ENCODE results near the gene SH3GLB2. TPM values are rescaled to one million over a fixed set of nuclear protein-coding genes. Genes with fewer than 3 reads are reported as not detected.
"Not testable (repeated sequence)": the region's sequence is repeated elsewhere in the genome, so short reads cannot be mapped to it uniquely, and the experiment has no call there.

SH3GLB2 gene
- polyA plus RNA-seq, 4 donors = 102 to 144 (median 121) TPM

DNA sequence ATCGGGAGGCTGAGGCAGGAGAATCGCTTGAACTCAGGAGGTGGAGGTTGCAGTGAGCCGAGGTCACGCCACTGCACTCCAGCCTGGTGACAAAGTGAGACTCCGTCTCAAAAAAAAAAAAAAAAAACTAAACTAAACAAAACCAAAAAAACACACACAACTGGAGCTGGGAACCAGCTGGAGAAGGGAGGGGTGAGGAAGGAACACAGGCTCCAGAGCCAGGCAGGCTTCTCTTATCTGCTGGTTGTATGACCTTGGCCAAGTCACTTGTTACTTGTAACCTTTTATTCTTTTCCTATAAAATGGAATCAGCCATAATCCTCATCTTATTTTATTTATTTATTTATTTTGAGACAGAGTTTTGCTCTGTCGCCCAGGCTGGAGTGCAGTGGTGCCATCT lies 24.0 kb downstream of the SH3GLB2 start:
- not testable (repeated sequence) for DNase-seq (ENCODE audit: low read depth in 4 of 4, low spot score in 3 of 4)

DNA sequence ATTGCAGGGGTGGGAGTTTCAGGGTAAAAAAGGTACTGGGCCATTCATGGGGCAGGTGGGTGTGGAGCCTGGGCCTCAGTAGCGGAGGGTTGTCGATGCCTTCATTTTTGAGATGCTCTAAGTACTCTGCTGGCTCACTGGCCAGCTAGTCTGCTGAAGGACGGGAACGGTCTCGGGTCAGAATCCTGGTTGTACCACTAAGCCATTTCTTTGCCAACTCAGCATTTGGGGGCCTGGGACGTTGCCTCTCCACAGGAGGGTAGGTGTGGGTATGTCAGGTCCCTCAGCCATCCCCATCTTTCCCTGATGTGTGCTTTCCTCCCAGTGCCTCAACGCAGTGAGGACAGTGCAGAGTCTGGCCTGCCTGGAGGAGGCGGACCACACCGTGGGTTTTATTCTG lies 25.1 kb downstream of the SH3GLB2 start:
- DNase-seq (ENCODE audit: low read depth in 4 of 4, low spot score in 3 of 4) = no peak

DNA sequence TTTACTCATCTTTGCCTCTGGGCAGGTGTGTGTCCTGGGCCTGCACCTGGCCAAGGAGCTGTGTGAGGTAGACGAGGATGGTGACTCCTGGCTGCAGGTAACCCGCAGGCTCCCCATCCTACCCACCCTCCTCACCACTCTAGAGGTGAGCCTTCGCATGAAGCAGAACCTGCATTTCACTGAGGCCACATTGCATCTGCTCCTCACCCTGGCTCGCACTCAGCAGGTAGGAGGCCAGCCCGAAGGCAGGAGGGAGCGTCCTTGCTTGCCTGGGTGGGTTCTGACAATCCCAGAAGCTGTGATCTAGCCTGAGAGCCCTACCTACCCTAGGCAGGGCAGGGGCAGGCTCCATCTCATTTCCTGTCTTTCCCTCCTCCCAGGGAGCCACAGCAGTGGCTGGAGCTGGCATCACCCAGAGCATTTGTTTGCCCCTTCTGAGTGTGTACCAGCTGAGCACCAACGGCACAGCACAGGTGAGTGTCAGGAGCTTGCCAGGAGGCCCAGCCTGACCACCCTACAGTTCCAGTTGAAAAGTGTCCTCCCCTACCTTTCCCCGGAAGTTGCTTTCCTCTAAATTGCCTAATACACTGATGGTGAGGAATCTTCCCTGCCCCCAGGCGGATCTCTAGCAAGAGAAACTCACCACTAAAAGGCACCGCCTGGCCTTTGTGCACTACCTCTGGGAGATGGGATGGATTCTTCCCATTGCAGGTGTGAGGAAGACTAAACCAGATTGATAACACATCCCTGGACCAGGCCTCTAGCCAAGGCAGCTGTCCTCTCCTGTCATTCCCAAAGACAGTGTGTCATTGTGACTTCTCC lies 26.4 kb downstream of the SH3GLB2 start:
- DNase-seq (ENCODE audit: low read depth in 4 of 4, low spot score in 3 of 4) = no peak

DNA sequence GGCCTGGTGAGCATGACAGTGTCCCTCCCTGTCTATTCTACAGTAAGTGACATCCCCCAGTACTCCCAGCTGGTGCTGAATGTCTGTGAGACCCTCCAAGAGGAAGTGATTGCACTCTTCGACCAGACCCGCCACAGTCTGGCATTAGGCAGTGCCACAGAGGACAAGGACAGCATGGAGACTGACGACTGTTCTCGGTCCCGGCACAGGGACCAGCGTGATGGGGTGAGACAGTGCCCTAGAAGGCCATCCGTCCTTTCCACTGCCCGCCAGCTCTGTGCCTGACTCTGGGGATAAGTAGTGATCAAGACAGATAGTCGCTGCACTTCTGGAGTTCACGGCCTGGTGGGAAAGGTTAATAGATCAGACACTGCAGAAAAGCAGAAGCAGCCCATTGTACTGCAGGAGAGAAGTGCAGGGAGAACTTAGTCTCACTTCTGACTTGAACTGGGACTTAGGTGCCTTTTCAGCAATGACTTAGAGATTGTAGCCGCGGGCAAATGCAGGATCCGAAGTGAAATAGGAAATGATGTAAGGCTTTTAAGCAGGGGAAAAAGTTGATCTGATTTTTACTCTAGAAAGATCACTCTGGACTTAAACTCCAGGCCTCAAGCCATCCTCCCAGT lies 28.4 kb downstream of the SH3GLB2 start:
- no peak for DNase-seq (ENCODE audit: low read depth in 4 of 4, low spot score in 3 of 4)

DNA sequence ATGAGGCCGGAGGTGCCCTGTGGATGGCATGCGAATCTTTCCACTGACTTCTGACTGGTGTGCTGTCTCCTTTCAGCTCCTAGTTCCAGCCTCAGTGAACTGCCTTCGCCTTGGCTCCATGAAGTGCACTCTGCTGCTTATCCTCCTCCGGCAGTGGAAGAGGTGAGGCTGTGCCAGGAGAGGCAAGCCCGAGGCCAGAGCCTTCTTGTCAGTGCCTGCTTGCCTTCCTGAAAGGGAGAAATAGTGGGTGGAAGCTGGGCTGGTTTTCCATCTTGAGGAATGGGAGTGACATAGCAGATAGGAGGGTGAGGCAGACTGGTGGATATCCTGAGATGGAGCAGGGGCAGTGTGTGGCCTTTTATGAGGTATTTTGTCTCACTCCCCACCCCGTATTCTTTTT lies 29.7 kb downstream of the SH3GLB2 start:
- DNase-seq (ENCODE audit: low read depth in 4 of 4, low spot score in 3 of 4) = no peak

DNA sequence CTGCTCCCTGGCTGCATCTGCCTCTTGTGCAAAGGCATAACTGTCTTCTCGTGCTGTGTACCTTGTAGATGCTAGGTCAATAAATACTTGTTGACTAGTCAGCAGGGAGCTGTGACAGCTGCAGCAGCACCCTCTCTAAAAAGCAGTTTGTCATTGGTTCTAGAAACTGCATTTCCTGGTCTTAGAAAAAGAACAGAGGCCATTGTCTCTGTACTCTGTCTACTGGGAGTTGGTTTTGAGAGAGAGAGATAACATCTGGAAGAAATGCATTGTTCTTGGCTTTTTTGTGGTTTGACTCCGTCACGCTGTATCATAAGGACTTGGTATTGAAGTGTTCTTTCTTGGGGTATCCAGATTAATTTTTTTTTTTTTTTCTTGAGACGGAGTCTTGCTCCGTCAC lies 32.3 kb downstream of the SH3GLB2 start:
- DNase-seq (ENCODE audit: low read depth in 4 of 4, low spot score in 3 of 4) = no peak

DNA sequence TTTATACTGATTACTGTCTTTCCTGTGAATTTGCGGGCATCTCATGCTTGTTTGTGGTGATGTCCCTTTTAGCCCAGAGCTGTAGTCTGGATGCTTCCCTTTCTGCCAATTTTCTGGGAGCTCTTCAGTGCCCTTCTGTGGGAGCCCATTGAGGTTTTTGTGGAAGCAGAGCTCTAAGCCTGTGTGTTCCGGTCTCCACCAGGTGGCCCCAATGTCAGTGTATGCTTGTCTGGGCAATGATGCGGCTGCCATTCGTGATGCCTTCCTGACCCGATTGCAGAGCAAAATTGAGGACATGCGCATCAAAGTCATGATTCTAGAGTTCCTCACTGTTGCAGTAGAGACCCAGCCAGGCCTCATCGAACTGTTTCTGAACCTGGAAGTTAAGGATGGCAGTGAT lies 35.1 kb downstream of the SH3GLB2 start:
- no peak for DNase-seq (ENCODE audit: low read depth in 4 of 4, low spot score in 3 of 4)

DNA sequence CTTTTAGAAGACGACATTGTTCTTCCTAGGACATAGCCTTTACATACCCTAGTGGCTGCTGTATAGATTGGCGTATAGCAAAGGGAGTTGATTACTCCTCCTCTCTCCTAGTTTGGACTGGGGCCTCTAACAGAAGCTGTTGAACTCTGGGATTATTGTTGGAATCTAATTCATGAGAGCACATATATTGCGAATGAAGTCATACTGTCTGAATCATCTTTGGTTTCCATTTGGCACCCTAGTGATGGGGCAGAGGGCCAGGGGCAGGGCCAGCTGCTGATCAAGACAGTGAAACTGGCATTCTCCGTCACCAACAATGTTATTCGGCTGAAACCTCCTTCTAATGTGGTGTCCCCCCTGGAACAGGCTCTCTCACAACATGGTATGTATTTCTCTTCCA lies 40.3 kb downstream of the SH3GLB2 start:
- DNase-seq (ENCODE audit: low read depth in 4 of 4, low spot score in 3 of 4) = no peak

DNA sequence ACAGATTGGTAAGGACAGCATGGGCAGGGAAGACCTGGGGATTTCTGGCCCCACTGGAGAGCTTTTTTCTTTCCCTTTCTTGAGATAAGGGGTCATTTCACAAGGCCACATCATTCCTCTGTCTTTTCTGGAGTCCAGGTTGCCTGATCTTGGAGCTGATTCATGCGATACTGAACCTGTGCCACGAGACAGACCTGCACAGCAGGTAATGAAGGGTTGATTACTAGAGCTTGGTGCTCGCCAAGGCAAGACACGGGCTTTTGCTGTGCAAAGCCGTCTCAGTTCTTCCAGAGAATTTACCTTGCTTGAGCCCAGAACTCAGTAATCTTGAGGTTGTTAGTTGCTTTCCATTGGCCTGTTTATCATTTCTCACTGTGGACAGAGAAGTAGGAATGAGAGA lies 41.5 kb downstream of the SH3GLB2 start:
- no peak for DNase-seq (ENCODE audit: low read depth in 4 of 4, low spot score in 3 of 4)

DNA sequence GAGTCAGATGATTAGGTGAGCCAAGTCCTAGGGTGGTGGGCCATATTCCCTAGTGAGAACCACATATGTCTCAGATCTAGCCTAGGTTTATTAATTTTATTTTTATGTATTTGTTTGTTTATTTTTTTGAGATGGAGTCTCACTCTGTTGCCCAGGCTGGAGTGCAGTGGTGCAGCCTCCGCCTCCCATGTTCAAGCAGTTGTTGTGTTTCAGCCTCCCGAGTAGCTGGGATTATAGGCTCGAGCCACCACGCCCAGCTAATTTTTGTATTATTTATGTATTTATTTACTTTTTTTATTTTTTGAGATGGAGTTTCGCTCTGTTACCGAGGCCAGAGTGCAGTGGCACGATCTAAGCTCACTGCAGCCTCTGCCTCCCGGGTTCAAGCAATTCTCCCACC lies 44.6 kb downstream of the SH3GLB2 start:
- no peak for DNase-seq (ENCODE audit: low read depth in 4 of 4, low spot score in 3 of 4)

DNA sequence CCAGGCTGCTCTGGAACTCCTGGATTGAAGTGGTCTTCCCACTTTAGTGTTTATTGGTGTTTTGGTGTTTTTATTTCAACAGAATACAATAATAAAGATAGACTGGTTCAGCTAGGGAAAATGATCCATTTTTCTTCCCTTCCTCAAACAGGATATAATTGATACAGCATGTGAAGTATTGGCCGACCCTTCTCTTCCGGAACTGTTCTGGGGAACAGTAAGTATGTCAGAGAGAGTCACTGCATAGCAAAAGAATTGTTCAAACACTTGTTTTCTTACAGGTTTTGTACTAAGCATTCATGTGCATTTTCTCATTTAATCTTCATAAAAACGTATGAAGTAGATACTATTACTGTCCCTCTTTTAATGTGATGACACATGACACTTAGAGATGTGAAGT lies 49.0 kb downstream of the SH3GLB2 start:
- no peak for DNase-seq (ENCODE audit: low read depth in 4 of 4, low spot score in 3 of 4)

DNA sequence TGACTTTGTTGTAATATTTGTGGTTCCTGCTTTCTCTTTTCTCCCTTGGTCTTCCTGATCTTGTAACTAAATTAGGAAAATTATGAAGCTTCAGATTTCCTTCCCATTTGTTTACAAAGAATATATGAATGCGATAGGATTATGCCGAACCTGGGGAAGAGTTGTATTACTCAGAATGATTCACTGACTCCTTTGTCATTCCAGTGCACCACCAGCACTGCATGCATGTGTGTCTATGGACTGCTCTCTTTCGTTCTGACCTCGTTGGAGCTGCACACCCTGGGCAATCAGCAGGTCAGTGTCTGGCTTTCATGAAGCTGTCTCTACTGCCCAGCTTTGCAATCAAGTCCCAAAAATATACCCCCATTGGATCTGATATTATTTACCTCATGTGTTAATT lies 55.2 kb downstream of the SH3GLB2 start:
- DNase-seq (ENCODE audit: low read depth in 4 of 4, low spot score in 3 of 4) = no peak

DNA sequence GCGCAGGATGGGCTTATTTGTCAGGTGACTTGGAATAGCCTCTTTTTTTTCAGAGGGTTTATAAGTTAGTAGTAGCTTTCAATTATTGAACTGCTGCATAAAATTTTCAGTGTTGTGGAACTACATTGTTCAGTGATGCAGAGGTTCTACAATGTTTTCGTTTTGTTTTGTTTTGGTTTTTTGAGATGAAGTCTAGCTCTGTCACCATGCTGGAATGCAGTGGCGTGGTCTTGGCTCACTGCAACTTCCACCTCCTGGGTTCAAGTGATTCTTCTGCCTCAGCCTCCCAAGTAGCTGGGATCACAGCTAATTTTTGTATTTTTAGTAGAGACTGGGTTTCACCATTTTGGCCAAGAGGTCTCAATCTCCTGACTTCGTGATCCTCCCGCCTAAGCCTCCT lies 58.6 kb downstream of the SH3GLB2 start:
- DNase-seq (ENCODE audit: low read depth in 4 of 4, low spot score in 3 of 4) = no peak

DNA sequence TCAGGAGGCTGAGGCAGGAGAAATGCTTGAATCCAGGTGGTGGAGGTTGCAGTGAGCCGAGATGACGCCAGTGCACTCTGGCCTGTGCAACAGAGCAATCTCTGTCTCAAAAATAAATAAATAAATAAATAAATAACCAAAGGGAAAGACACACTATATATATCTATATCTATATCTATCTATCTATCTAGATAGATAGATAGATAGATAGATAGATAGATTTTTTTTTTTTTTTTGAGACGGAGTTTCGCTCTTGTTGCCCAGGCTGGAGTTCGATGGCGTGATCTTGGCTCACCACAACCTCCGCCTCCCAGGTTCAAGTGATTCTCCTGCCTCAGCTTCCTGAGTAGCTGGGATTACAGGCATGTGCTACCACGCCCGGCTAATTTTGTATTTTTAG lies 66.7 kb downstream of the SH3GLB2 start:
- DNase-seq (ENCODE audit: low read depth in 4 of 4, low spot score in 3 of 4) = not testable (repeated sequence)

Other genes with a start within 250 kb of the SH3GLB2 start
- gene TBC1D13, start 241.1 kb downstream of the SH3GLB2 start, polyA plus RNA-seq (ENCODE audit: insufficient read length in 4 of 4) = 10 to 100 TPM; 36.0 to 43.5 (median 41.0) TPM
- gene ENDOG, start 209.8 kb downstream of the SH3GLB2 start, polyA plus RNA-seq (ENCODE audit: insufficient read length in 4 of 4) = 10 to 100 TPM in 1 of 4 donors, 1 to 10 TPM in 3; 7.0 to 16.1 (median 8.4) TPM
- gene SPOUT1, start 198.5 kb downstream of the SH3GLB2 start, polyA plus RNA-seq (ENCODE audit: insufficient read length in 4 of 4) = 10 to 100 TPM; 40.3 to 48.7 (median 43.0) TPM
- 10 to 100 TPM; 21.6 to 23.6 (median 22.5) TPM for gene KYAT1, start 146.4 kb downstream of the SH3GLB2 start, polyA plus RNA-seq (ENCODE audit: insufficient read length in 4 of 4)
- gene LRRC8A, start 146.2 kb downstream of the SH3GLB2 start, polyA plus RNA-seq (ENCODE audit: insufficient read length in 4 of 4) = 10 to 100 TPM; 29.5 to 34.3 (median 30.6) TPM
- 10 to 100 TPM; 58.8 to 61.6 (median 59.6) TPM for gene PHYHD1, start 107.3 kb downstream of the SH3GLB2 start, polyA plus RNA-seq (ENCODE audit: insufficient read length in 4 of 4)
- 10 to 100 TPM; 16.0 to 18.6 (median 17.5) TPM for gene DOLK, start 80.7 kb downstream of the SH3GLB2 start, polyA plus RNA-seq (ENCODE audit: insufficient read length in 4 of 4)
- gene NUP188, start 80.6 kb downstream of the SH3GLB2 start, polyA plus RNA-seq (ENCODE audit: insufficient read length in 4 of 4) = 10 to 100 TPM; 38.9 to 41.8 (median 40.2) TPM
- gene MIGA2, start 8.3 kb upstream of the SH3GLB2 start, polyA plus RNA-seq (ENCODE audit: insufficient read length in 4 of 4) = 10 to 100 TPM; 17.9 to 23.4 (median 19.1) TPM
- 10 to 100 TPM; 19.8 to 24.1 (median 21.6) TPM for gene DOLPP1, start 52.8 kb upstream of the SH3GLB2 start, polyA plus RNA-seq (ENCODE audit: insufficient read length in 4 of 4)
- 10 to 100 TPM; 37.8 to 52.5 (median 41.4) TPM for gene CRAT, start 82.5 kb upstream of the SH3GLB2 start, polyA plus RNA-seq (ENCODE audit: insufficient read length in 4 of 4)
- gene PTPA, start 83.1 kb upstream of the SH3GLB2 start, polyA plus RNA-seq (ENCODE audit: insufficient read length in 4 of 4) = 100 to 1,000 TPM in 3 of 4 donors, 10 to 100 TPM in 1; 99.2 to 131 (median 117) TPM
- 10 to 100 TPM in 3 of 4 donors, 1 to 10 TPM in 1; 9.0 to 16.6 (median 11.2) TPM for gene IER5L, start 149.9 kb upstream of the SH3GLB2 start, polyA plus RNA-seq (ENCODE audit: insufficient read length in 4 of 4)